ENCODE measurements around the gene RPL36A.

RPL36A gene

DNA sequence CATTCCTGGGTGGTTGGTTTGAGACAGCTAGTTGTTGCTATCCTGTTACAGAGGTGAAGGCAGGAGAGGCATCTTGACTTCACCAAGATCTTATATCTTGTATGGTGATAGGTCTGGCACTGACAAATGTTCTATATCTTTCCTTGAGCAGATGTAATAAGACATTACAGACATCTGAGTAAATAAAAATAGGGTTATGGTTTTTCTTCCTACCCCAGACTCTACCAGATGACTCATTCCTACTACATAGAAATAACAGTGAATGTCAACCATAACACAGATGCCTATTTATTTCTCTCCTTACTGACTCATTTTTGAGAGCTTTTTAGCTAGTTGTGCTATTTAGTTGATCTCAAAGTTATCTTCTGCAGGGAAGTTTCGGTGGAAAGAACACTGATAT lies 39.1 kb downstream of the RPL36A start:
- no peak for DNase-seq (ENCODE audit: low read depth)
- no peak overlapping the region for H3K4me3 ChIP-seq (replicated peaks; ENCODE audit: low read depth, low read length)
- TF ChIP-seq, protein P1, sequence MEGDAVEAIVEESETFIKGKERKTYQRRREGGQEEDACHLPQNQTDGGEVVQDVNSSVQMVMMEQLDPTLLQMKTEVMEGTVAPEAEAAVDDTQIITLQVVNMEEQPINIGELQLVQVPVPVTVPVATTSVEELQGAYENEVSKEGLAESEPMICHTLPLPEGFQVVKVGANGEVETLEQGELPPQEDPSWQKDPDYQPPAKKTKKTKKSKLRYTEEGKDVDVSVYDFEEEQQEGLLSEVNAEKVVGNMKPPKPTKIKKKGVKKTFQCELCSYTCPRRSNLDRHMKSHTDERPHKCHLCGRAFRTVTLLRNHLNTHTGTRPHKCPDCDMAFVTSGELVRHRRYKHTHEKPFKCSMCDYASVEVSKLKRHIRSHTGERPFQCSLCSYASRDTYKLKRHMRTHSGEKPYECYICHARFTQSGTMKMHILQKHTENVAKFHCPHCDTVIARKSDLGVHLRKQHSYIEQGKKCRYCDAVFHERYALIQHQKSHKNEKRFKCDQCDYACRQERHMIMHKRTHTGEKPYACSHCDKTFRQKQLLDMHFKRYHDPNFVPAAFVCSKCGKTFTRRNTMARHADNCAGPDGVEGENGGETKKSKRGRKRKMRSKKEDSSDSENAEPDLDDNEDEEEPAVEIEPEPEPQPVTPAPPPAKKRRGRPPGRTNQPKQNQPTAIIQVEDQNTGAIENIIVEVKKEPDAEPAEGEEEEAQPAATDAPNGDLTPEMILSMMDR (IDR thresholded peaks at IDR 0.05; ENCODE audit: low read length, missing control alignments), result no peak

DNA sequence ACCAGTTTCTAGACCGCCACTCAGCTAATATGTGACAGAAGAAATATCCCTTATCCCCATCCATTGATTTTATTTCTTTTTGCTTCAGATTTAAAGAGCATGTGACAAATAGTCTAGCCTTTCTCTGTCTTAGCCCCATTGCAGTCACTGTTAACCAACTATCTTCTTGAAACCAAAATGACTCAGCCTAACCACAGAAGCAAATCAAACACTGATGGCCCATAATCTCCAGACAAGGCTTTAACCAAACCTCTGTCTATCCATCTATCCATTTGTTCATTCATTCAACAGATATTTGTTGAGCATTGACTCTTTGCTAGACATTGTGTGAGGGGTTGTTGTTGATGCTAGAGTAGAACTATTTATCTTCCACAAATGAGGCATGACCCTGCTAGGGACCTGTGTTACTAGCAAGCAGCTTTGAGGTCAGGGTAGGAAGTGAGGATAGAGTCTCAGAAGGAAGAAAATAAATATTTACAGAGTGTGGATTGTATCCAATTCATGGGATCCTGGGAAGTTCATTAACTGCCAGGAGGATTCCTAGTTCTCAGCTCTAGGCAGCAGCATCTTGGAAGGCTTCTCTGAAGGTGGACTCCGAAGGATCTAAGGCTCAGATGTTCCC lies 39.8 kb downstream of the RPL36A start:
- no peak overlapping the region for H3K4me3 ChIP-seq (replicated peaks; ENCODE audit: low read depth, low read length)
- DNase-seq (ENCODE audit: low read depth), result no peak
- TF ChIP-seq, protein P1 (IDR thresholded peaks at IDR 0.05; ENCODE audit: low read length, missing control alignments), result no peak

DNA sequence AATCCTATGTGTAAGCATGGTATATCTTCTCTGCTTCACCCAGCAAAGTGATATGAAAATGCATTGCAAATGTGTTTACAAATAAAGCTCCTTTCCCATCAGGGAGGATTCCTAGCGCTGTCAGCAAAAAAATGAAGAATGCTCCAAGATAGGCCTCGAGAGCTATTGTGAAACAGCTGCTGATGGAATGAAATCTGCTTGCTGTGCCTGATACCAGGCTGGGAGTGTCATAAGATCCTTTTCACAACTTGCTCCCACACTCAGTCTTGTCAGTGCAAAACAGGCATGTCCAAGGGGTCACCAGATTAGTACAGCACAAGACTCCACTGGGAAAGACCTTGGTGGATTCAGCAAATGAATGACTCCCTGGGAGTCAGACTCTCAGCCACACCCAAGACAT lies 51.3 kb downstream of the RPL36A start:
- TF ChIP-seq, protein P1 (IDR thresholded peaks at IDR 0.05; ENCODE audit: low read length, missing control alignments), result no peak
- peak; percentile 28 for DNase-seq (ENCODE audit: low read depth)
- H3K4me3 ChIP-seq (replicated peaks; ENCODE audit: low read depth, low read length), result no peak overlapping the region
